Hepatocyte (in vitro differentiated cells): ENCODE data around the gene LYVE1. TPM values are rescaled to one million over a fixed set of nuclear protein-coding genes. Genes with fewer than 3 reads are reported as not detected.

Experiments used
- DNase-seq: peaks from one replicate; pipeline ENCODE4 v3.0.0-alpha.2; 2016; ENCODE audit warnings: low spot score
- H2AFZ ChIP-seq: fragments of 200-600 bp; sonication (generic); 2 replicates; pipeline ENCODE4 v1.6.0; 2016; ENCODE audit warnings: antibody characterized with exemption, mild to moderate bottlenecking
- H3K27ac ChIP-seq: fragments of 200-600 bp; sonication (generic); 2 replicates; pipeline ENCODE4 v1.5.1; 2016; ENCODE audit warnings: mild to moderate bottlenecking
- H3K27me3 ChIP-seq: fragments of 200-600 bp; sonication (generic); 2 replicates; pipeline ENCODE4 v1.6.1; 2016
- H3K36me3 ChIP-seq: fragments of 200-600 bp; sonication (generic); replicated peaks from 2 replicates; pipeline ENCODE4 v1.5.1; 2016; ENCODE audit warnings: low read depth; ENCODE audit not compliant: insufficient read depth
- H3K4me1 ChIP-seq: fragments of 200-600 bp; sonication (generic); 2 replicates; pipeline ENCODE4 v1.5.1; 2016; ENCODE audit warnings: mild to moderate bottlenecking, moderate library complexity; ENCODE audit not compliant: insufficient read depth
- H3K4me2 ChIP-seq: fragments of 200-600 bp; sonication (generic); 2 replicates; pipeline ENCODE4 v1.6.0; 2016
- H3K4me3 ChIP-seq: fragments of 200-600 bp; sonication (generic); 2 replicates; pipeline ENCODE4 v1.5.1; 2016; ENCODE audit warnings: mild to moderate bottlenecking
- H3K79me2 ChIP-seq: fragments of 200-600 bp; sonication (generic); 2 replicates; pipeline ENCODE4 v1.6.0; 2017; ENCODE audit warnings: mild to moderate bottlenecking
- H3K9me2 ChIP-seq: fragments of 200-600 bp; sonication (generic); replicated peaks from 2 replicates; pipeline ENCODE4 v1.6.0; 2017; ENCODE audit warnings: mild to moderate bottlenecking; ENCODE audit not compliant: insufficient read depth
- H3K9me3 ChIP-seq: fragments of 200-600 bp; sonication (generic); 2 replicates; pipeline ENCODE4 v1.5.1; 2016; ENCODE audit warnings: low read depth, mild to moderate bottlenecking
- H4K20me1 ChIP-seq: fragments of 200-600 bp; sonication (generic); 2 replicates; pipeline ENCODE4 v1.6.0; 2016; ENCODE audit warnings: mild to moderate bottlenecking; ENCODE audit not compliant: insufficient read depth, poor library complexity, severe bottlenecking
- CTCF ChIP-seq: fragments of 200-600 bp; sonication (generic); IDR thresholded peaks from 2 replicates; pipeline ENCODE4 v1.5.1; 2016; ENCODE audit warnings: antibody characterized with exemption, mild to moderate bottlenecking; ENCODE audit not compliant: poor library complexity
- EZH2 ChIP-seq: fragments of 200-600 bp; sonication (generic); IDR thresholded peaks from 2 replicates; pipeline ENCODE4 v1.6.1; 2016; ENCODE audit warnings: antibody characterized with exemption, mild to moderate bottlenecking, borderline replicate concordance
- EZH2phosphoT487 ChIP-seq: fragments of 200-600 bp; sonication (generic); IDR thresholded peaks from one replicate; pipeline ENCODE4 v1.6.1; 2018; ENCODE audit warnings: antibody characterized with exemption, mild to moderate bottlenecking, low read depth, moderate library complexity; ENCODE audit not compliant: unreplicated experiment, severe bottlenecking
- WGBS: methylation state at CpG from one replicate; pipeline ENCODE4 v1.1.6; 2016; ENCODE audit warnings: low lambda C conversion rate; ENCODE audit errors: missing lambda C conversion rate; 5-methylcytosine and 5-hydroxymethylcytosine counted together
- polyA plus RNA-seq: library from polyadenylated mRNA; unstranded; fragments of >200 nt; fragmentation: Nextera tagmentation; extraction: Ambion mirVana; gene quantifications from 2 replicates; pipeline ENCODE4 v1.2.1, GENCODE V29; 2016
- total RNA-seq: library from RNA; depleted of rRNA; stranded (reverse); fragments of >200 nt; gene quantifications from 2 replicates; pipeline ENCODE4 v1.2.3, GENCODE V29; 2014

The LYVE1 gene
- total and polyA plus RNA-seq, 2 experiments from 2014 or later, result 2.9 to 9.1 TPM

GRCh38 chr11:10581481-10582019 lies 13.1 kb upstream of the LYVE1 start:
- Histone ChIP-seq H3K36me3 (no peaks in the 10 kb centered on the region), H3K4me1 (no peaks in the 10 kb centered on the region), H3K9me2 (no peaks in the 10 kb centered on the region), H3K4me2 (no peak overlapping the region), H3K9me3 (no peaks in the 10 kb centered on the region), H2AFZ (no peak overlapping the region), H3K27me3 (no peaks in the 10 kb centered on the region), H3K79me2 (no peaks in the 10 kb centered on the region), H4K20me1 (no peaks in the 10 kb centered on the region), H3K4me3 (no peak overlapping the region), H3K27ac (no peak overlapping the region)
- no peak for DNase-seq
- no peak for TF ChIP-seq CTCF
- no peak for TF ChIP-seq EZH2phosphoT487
- no peak for TF ChIP-seq EZH2
- WGBS, result 96% methylated on average over 4 of the region's 4 CpGs

- TF ChIP-seq CTCF (no peak), EZH2 (no peak), EZH2phosphoT487 (no peak)
- Histone ChIP-seq H3K27me3 (no peaks in the 10 kb centered on the region), H3K79me2 (no peaks in the 10 kb centered on the region), H4K20me1 (no peaks in the 10 kb centered on the region), H3K36me3 (no peaks in the 10 kb centered on the region), H2AFZ (no peak overlapping the region), H3K4me3 (no peak overlapping the region), H3K4me2 (no peak overlapping the region), H3K9me3 (no peaks in the 10 kb centered on the region), H3K27ac (no peak overlapping the region), H3K4me1 (no peaks in the 10 kb centered on the region), H3K9me2 (no peaks in the 10 kb centered on the region)
- no peak for DNase-seq
- 78% methylated on average over 4 of the region's 4 CpGs for WGBS
Measured at GRCh38 chr11:10580623-10581022, 12.2 kb upstream of the LYVE1 start.

GRCh38 chr11:10579700-10580099 lies 11.2 kb upstream of the LYVE1 start:
- Histone ChIP-seq H3K9me3 (no peaks in the 10 kb centered on the region), H3K4me1 (no peaks in the 10 kb centered on the region), H3K27me3 (no peaks in the 10 kb centered on the region), H3K4me3 (no peak overlapping the region), H3K4me2 (no peak overlapping the region), H3K79me2 (no peaks in the 10 kb centered on the region), H2AFZ (no peak overlapping the region), H3K27ac (no peak overlapping the region), H4K20me1 (no peaks in the 10 kb centered on the region), H3K9me2 (no peaks in the 10 kb centered on the region), H3K36me3 (no peaks in the 10 kb centered on the region)
- DNase-seq, result no peak
- WGBS, result 86% methylated on average over 3 of the region's 3 CpGs
- no peak for TF ChIP-seq EZH2
- no peak for TF ChIP-seq EZH2phosphoT487
- no peak for TF ChIP-seq CTCF

GRCh38 chr11:10576035-10576398 lies 7.6 kb upstream of the LYVE1 start:
- no peaks in the 10 kb centered on the region for H3K9me3 ChIP-seq
- H3K79me2 ChIP-seq, result no peaks in the 10 kb centered on the region
- TF ChIP-seq EZH2phosphoT487 (no peak), EZH2 (no peak), CTCF (no peak)
- no peaks in the 10 kb centered on the region for H3K27me3 ChIP-seq
- H3K9me2 ChIP-seq, result no peaks in the 10 kb centered on the region
- no peak overlapping the region for H3K4me3 ChIP-seq
- WGBS, result 92% methylated on average over 4 of the region's 4 CpGs
- no peaks in the 10 kb centered on the region for H3K4me1 ChIP-seq
- no peaks in the 10 kb centered on the region for H4K20me1 ChIP-seq
- H2AFZ ChIP-seq, result no peak overlapping the region
- no peak for DNase-seq
- H3K27ac ChIP-seq, result no peak overlapping the region
- H3K36me3 ChIP-seq, result no peaks in the 10 kb centered on the region
- no peak overlapping the region for H3K4me2 ChIP-seq
